NK-92 (cell line): ENCODE results near the gene IFNA5.

Experiments used
- DNase-seq: peaks from one replicate; lab custom pipeline; 2025; ENCODE audit not compliant: unreplicated experiment; lab: John Stamatoyannopoulos, UW

The IFNA5 gene

DNA sequence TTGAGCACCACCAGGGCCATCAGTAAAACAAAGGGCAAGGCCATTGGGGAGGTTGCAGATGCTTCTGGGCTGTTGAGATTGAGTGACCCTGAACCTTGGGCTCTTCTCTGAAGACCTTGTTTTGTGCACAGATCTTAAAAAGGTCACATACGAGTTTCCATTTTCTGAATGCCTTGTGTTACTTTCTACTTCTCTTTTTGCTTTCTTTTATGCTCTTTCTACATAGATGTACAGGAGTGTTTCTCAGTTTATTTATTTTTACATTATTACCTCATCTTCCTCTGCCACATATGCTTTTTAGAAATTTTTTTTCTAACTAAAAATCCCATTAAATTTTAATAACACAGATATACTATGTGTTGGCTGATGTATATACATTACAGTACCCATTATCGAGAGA, at the start of gene IFNA5:
Gene IFNA5, minus strand, starts transcription at position 101 of the 400 bp plus-strand sequence. Its CDS starts 57 bp downstream, at position 44.
- no peak for DNase-seq

DNA sequence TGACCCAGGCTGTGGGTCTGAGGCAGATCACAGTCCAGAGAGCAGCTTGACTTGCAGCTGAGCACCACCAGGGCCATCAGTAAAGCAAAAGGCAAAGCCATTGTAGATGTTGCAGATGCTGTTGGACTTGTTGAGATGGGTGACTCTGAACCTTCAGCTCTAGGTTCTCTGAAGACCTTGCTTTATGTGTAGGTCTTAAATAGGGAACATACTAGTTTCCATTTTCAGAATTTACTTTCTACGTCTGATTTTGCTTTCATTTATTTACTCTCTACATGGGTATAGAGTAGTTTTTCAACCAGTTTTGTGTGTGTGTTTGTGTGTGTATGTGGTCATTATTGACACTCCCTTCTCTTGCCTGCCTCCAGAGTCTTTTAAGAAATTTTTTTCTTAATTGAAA, 45.7 kb upstream of the IFNA5 start, which contains the start of gene IFNA6:
Gene IFNA6, minus strand, starts transcription at position 101 of the 400 bp plus-strand sequence. Its CDS starts 0 bp downstream, at position 101.
- DNase-seq = no peak

DNA sequence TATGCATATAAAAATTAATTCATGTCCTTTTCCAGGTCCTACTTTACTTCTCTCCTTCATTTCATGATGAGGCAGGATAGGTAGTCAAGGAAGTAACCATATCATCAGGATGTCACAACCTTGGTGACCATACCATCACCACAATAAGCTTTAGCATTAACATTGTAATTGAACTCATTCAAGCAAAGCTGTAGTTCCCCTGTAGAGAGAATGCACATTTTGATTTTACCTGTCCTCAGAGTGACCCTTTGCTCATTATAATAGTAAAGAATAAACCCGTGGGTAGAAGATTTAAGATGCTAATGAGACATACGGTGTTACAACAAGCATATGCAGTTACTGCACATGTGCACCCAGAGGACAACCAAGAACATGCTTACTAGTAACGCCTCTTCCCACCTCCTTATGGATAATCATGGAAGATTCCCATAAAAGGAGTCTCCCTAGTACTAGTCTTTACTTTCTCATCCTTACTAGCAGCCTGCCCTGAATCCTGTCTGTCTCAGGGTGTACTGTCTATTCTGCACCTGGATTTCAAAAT, 43.4 kb upstream of the IFNA5 start:
- no peak for DNase-seq

DNA sequence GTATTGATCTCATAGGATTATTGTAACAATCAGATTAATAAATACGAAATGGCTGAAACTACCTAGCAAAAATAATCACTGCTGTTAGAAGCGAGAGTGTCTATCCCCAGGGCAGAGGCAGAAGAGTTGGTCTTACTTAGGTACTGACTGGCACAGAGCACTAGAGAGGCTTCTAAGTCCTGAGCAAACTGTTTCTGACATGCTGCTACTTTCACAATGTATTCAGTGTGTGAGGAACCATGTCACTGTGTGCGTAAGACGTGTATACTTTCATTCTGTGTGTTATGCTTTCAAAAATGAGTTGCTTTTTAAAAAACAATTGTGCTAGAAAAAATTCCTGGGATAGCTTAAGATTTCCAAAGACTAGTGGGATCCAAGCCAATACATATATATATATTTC, 35.6 kb upstream of the IFNA5 start:
- no peak for DNase-seq

DNA sequence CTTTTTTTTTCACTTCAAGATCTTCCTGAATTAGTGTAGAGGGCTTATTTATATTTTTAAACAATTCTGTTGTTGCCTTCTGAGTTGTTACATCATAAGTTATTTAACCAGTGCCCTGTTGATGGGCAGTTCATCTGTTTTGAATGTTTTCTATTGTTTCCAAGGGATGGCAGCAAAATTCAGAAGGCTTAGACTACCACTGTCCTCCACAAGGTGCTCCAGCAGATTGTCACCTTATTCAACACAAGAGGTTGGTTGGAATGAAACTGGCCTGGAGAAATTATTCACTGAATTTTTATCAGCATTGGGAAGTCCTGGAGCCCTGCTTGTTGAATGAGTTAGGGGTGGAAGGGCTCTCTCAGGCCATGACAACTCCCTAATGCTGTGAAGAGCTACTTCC, 31.3 kb upstream of the IFNA5 start:
- DNase-seq = no peak

DNA sequence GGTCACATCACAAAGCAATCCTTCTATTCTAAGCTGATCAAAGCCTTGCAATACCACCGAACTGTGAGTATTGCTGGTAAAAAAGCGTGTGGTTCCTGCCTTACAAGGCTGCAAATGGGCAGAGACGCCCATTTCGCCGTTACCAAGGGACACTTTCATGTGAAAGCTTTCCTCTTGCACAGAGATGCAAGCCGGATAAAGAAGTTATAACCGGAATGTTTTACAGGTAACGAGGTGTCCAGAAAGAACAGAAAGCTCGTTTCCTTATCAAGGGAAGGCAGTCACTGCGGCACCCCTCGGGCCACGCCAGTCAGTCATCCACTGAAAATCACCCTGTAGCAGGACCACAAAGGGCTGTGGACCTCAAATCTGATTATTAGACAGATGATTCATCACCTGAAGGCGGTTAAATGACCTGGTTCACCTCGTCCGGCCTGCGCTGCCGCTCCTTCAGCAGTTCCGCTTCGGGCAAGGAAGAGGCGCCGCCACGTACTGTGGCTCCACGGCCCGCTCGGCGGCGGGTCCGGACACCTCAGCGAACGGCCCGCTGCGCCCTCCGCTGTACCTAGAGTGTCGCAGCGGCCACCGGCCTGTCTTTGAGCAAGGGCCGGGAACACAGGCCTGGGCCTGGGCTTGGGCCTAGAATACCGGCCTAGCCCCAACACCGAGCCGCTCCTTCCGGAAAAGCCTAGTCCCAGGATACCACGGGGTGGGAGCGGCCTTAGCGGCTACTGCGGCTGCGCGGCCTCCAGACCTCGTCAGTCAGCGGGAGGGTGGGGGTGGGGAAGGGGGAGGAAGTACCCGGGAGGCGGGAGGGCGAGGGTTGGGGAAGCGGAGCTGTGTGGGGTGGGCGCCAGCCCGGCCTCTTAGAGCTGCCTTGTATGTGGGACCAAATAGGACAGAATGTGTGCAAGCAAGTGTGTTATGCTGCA, 29.9 kb upstream of the IFNA5 start, which contains the start of gene KLHL9:
Gene KLHL9, minus strand, starts transcription at position 704 of the 932 bp plus-strand sequence. Its CDS starts 545 bp downstream, at position 159.
- peak; percentile 37 for DNase-seq

DNA sequence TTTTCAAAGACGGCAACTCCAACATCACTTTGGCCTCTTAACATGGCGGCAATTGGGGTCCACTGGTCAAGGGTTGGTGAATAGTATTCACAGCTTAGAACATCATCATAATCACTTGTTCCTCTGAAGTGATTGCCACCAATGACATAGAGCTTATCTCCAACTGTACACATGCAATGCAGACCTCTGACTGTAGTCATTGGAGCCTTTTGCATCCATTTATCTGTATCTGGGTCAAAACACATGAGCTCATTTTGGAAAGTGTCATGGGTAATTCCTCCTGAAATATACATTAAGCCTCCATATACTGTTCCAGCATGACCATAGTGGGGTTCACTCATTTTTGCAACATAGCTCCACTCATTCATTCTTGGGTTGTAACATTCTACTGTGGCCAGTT, 28.1 kb upstream of the IFNA5 start:
- DNase-seq = no peak

DNA sequence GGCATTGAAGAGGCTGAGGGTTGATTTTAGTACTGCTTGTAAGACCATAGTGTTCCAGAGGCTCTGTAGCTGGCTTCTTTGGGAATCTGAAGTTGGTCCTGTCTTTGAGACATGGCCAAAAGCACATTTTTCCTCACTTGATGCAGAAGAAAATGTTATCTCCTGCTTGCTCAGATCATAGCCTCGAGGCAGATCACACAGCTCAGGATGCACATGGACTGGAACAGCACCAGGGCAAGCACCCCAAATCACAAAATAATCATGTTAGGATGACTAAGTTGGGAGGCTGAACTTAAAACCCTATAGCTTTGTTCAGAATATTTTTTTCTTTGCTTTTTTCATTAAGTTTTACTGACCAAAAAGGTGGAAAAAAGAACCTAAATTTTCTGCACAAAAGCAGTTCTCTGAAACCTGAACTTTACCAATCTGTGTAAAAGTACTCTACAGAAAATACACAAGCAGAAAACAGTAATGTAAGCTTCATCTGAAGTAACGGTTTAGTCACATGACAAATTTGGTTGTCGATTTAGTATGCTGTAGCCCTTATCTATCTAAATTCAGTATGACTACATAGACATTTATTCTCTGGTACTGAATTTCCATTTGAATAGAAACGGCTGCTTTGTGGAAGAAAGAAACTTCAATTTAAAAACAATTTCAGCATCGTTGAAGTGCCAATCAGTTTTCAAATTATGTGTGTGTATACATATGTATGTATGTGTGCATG, 26.7 kb upstream of the IFNA5 start:
- no peak for DNase-seq

DNA sequence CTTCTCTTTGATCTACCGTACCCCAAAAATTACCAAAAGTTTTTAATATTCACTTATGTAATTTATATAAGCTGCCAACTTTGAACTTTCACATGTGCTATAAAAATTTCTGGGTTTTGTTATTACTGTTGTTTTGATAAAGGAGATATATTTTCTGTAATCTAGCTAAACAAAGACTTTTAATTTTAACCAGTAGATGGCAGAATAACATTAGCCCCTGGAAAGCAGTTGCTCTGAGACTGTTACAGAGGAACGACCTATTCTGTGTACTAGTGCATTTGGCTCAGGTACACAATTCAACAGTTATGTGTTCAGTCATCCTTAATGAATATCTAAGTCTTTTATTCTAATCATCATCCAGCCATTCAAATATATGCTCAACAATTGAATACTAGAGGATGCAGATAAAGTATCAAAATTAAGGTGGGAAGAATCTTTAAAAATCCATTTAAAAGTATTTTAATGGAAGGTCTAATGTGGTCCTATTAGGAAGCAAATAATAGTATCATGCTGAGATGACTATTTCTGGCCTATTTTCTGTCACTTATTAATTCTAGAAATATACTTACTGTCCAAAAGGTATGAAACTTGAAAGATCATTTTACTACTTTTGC, 21.5 kb upstream of the IFNA5 start:
- no peak for DNase-seq

DNA sequence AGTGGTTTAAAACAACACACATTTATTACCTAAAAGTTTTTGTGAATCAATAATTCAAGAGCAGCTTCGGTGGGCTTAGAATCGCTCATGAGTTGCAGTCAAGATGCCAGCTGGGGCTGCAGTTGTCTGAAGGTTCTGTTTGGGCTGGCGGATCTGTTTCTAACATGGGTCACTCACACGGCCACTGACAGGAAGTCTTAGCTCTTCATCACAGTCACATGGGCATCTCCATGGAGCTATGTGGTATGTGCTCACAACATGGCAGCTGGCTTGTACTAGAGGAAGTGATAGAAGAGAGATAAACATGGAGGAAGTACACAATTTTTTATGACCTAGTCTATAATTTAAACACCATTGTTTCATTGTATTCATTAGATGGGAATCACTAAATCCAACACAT, 18.9 kb upstream of the IFNA5 start:
- no peak for DNase-seq

DNA sequence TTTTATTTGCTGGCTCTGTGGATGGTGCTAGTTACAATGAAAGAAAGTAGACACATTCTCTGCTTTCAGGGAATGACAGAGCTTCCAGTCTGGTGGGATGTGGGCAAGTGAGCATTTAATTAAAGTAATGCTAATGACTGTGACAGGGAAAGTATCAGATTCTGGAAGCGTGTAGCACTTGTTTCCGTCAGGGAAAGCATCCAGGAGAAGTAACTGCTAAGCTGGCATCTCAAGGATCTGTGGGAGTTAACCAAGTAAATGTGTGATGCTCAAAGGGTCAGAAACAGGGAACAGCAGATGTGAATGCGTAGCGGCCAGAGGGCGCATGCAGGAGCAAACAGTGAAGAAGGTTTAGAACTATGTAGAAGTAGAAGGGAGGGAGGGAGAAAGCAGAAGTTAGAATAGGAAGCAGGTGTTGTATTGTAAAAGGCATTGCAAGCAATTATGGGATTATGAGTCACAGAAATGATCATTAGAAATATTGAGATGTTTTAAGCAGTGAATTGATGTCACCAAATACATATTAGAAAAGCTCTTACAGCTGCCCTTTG, 17.9 kb upstream of the IFNA5 start:
- DNase-seq = no peak

DNA sequence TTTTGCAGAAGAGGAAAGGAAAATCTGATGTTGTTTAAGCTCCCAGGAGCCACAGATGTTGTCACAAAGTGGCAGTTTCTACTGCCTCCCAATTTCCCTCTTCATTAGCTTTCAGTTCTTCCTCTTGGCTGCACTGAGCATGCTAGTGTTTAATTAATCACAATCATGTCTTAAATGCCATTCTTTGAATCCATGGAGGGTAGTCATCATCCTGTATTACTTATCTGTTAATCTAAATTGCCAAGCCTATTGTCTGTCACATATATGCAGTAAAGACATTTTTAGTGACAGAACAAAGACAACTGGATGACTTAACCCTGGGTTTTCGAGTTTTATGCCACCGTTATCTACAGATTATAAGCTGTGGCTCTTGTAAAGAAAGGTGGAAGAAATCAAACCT, 15.4 kb upstream of the IFNA5 start:
- no peak for DNase-seq

DNA sequence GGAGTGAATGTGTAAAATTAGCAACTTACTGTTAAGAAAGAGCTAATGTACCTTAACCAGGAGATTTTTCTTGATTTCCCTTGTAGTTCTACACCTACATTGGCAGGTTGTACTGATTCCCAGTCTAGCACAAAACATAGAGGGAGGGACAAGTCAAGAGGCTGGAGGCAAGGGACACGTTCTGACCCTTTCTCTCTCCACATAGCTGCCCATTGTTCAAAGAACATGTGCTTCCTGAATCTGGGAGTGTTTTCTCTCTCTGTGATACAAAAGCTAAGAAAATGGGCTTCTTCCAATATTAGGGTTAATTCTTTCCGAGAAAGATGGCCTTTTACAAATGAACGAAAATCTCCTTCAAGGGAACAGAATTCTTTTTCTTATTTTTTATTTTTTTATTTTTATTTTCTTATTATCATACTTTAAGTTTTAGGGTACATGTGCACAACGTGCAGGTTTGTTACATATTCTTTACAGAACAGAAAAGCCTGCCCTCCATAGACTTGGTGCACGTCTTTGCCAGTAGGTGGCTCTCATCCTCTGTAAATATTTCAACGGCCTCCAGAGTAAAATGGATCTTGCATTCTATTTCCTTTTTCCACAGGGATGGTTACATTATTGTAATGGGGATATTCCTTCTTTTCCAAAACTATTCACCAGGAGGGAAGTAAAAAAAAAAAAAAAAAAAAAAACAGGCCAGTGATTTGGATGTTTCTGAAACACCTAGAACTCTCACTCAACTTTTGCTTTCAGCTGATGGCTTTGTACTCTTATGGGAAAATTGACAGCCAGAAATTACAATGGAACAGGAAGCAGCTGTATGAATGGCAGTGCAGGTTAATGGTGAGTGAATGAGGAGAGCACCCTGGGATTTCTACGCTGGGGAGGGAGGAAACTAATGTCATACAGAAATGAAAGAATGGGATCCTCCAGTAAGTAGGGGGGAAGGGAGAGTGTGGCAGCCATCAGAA, 13.1 kb upstream of the IFNA5 start:
- no peak for DNase-seq

DNA sequence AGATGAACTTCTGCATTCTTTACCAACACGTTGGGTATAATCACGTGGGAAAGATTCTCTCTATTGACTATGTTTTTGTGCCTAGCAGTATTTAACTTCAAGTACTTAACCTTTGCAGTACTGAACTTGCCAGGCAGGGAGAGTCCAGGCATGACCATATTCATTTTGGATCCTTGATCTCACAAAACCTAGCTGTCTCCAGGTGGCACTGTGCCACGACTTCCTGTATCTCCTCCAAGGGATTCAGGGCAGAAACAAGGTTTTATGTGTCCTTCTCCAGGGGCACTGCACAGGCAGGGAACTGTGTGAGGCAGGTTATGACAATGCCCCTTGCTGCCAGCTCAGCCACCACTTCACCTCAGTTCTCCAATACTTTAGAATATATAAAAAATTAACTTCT, 11.7 kb upstream of the IFNA5 start:
- no peak for DNase-seq

DNA sequence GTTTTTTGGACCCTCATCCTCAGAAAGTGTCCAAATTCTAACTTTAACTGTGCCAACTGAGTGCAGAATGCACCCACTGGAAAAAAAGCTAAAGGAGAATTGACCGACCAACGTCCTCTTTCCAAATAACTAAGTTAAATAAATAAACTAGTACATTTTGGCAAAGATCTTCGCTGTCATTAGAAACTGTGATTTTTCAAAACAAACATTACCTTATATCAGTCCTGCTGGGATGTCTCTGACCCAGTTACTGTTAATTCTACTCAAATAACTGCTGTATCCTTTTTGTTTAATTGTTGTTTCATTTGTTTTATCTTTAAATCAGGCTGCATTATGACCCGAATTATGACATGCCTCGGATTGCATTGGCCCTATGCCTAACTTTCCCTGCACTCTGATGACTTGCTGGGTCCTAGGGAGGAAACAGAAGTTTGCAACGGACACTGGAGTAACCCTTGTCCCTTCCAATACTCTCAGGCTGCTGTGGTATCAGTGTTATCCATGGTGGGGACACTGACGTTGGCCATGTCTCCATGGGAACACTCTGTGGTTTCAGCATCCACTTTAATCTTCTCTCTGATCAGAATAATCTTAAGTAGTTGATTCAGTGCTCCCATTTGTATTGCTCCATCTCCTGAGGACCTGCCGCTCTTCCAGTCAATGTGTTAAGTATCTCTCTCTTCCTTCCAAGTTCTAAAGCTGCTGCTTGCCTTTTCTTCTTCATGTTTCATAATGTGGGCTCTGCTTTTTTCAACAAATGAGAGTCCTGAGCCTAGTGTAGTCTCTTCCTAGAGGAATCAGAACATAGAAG, 11.1 kb upstream of the IFNA5 start:
- no peak for DNase-seq

DNA sequence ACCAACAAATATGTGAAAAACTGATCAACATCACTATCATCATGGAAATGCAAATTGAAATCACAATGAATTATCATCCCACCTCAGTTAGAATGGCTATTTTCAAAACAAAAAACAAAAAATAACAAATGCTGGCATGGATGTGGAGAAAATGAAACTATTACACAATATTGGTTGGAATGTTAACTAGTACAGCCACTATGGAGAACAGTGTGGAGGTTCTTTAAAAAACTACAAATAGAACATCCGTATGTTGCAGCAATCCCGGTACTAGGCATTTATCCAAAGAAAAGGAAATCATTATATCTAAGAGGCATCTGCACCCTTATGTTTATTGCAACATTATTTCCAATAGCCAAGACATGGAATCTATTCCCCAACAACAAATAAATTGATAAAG, 9.0 kb upstream of the IFNA5 start:
- no peak for DNase-seq

DNA sequence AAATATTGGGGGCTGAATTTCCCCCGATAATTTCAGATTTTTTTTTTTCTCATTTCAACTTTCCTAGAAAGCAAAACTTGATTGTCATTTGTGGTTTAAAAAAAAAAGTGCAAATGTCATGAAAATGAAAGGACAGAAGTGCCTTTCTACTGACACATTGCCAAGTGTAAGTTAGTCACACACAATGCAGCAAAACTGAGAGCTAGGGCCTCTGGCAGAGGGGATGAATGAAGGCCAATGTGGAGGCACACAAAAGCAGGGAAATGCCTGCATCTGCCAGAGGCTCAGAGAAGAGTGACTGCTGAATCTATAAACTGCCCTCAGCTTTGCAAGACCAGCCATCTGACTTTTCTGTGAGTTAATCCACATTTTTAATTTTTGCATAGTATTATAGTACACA, 6.8 kb upstream of the IFNA5 start:
- no peak for DNase-seq

DNA sequence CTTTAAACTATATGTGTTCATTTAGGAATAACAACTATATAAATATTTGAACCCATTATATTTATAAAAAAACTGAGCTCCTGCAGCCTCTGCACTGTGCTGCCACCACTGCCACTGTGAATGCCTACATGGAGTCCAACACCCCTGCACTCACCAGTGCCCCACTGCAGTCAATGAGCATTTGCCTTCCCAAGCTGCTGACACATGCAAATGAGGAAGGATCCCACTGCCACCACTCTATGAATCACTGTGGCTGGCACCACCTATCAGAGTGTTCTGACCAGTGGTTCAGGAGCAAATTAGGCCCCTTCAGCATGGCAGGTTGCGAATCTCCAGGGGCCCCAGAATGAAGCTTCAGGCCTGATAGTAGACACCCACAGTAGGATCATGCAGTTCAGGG, 9.1 kb downstream of the IFNA5 start:
- DNase-seq = no peak
